ENCODE measurements around the gene NLGN3. TPM values are rescaled to one million over a fixed set of nuclear protein-coding genes. Genes with fewer than 3 reads are reported as not detected.
A peak's percentile ranks its signal among the peaks of the same experiment; 100 is the strongest.

The NLGN3 gene
- total RNA-seq, result under 1 TPM; 0.21 to 0.52 (median 0.43) TPM

DNA sequence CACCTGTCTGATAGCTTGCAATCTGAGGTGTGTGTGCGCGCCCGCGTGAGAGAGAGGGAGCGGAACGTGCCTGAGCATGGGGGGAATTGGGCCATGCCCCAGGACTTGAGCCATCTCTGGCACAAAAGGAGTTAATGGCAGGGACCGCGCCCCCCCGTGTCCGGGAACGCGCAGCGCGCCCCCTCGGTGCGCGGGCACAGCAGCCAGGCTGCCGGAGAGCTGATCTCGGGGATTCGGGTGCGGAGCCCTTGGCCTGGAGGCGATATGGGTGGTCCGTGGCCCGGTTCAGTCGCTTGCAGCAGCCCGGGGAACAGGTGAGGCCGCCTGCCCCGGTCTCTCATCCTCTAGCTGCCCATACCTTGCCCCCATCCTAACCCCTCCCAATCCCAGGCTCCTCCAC lies at the start of gene NLGN3:
Gene NLGN3 (plus strand): TSS at position 191 of the 400 bp plus-strand sequence. CDS start 2,909 bp downstream, outside the sequence.
- no peak within 1 kb of the TSS for H3K4me3 ChIP-seq (ENCODE audit: low read depth, poor library complexity, severe bottlenecking)
- TF ChIP-seq POLR2A (IDR thresholded peaks at IDR 0.05), result no peak
- TF ChIP-seq, protein P1, sequence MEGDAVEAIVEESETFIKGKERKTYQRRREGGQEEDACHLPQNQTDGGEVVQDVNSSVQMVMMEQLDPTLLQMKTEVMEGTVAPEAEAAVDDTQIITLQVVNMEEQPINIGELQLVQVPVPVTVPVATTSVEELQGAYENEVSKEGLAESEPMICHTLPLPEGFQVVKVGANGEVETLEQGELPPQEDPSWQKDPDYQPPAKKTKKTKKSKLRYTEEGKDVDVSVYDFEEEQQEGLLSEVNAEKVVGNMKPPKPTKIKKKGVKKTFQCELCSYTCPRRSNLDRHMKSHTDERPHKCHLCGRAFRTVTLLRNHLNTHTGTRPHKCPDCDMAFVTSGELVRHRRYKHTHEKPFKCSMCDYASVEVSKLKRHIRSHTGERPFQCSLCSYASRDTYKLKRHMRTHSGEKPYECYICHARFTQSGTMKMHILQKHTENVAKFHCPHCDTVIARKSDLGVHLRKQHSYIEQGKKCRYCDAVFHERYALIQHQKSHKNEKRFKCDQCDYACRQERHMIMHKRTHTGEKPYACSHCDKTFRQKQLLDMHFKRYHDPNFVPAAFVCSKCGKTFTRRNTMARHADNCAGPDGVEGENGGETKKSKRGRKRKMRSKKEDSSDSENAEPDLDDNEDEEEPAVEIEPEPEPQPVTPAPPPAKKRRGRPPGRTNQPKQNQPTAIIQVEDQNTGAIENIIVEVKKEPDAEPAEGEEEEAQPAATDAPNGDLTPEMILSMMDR (IDR thresholded peaks at IDR 0.05), result no peak
- 17 to 30% methylated on average over 1 to 28 of the region's 28 CpGs for WGBS, 2 donors
- intact Hi-C loops (cut with DNase I; ENCODE audit: low total_unique reads), result no loop called here
- DNase-seq (ENCODE audit: low spot score in 2 of 2), result no peak

DNA sequence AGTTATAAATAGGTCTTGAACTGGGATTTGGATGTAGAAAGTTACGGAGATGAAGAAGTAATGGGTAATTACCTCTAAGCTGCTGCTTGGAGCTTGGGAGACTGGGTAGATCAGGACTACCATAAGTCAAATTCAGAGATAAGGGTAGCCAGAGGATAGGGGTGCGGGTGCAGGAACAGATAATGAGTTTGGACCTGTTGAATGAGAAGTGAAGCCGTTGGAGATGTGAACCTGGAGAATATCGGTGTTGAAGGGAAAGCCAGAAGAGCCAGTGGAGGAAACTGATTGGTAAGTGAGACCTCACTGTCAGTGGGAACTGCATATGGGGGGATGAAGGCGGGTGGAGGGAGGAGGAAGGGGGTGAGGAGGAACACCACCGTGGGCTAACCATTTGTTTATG lies 49.6 kb upstream of the NLGN3 start:
- intact Hi-C loops (cut with DNase I; ENCODE audit: low total_unique reads), result no loop called here
- no peak for DNase-seq (ENCODE audit: low spot score in 2 of 2)
- 23 to 46% methylated on average over 6 of the region's 6 CpGs for WGBS, 2 donors
- no peak overlapping the region for H3K4me3 ChIP-seq (ENCODE audit: low read depth, poor library complexity, severe bottlenecking)
- no peak for TF ChIP-seq POLR2A (IDR thresholded peaks at IDR 0.05)
- TF ChIP-seq, protein P1 (IDR thresholded peaks at IDR 0.05), result no peak

DNA sequence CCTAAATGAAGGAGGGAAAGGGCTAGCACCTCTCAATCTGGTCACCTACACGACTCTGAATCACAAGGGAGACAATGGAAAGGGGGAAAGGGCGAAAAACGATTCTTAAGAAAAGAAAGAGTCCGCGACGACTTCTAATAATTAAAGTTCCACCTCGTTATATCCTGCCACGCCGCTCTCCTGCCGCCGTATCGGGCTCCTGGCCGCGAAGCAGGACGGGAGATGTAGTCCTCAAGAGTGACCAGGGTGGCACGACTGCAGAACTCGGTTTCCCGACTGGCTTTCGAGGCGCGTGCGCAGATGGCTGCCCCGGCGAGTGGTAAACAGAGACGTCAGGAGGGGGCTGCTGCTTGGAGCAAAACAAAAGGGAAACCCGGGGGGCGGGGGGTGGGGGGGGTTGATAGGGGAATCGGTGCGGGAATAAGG lies 49.1 kb upstream of the NLGN3 start, which contains the start of gene FOXO4:
Gene FOXO4 (plus strand): TSS at position 297 of the 426 bp plus-strand sequence. CDS start 678 bp downstream, outside the sequence.
- intact Hi-C loops (cut with DNase I; ENCODE audit: low total_unique reads), result no loop called here
- WGBS, 2 donors, result 0 to 12% methylated on average over 29 of the region's 29 CpGs
- TF ChIP-seq POLR2A (IDR thresholded peaks at IDR 0.05), result no peak
- TF ChIP-seq, protein P1 (IDR thresholded peaks at IDR 0.05), result no peak

DNA sequence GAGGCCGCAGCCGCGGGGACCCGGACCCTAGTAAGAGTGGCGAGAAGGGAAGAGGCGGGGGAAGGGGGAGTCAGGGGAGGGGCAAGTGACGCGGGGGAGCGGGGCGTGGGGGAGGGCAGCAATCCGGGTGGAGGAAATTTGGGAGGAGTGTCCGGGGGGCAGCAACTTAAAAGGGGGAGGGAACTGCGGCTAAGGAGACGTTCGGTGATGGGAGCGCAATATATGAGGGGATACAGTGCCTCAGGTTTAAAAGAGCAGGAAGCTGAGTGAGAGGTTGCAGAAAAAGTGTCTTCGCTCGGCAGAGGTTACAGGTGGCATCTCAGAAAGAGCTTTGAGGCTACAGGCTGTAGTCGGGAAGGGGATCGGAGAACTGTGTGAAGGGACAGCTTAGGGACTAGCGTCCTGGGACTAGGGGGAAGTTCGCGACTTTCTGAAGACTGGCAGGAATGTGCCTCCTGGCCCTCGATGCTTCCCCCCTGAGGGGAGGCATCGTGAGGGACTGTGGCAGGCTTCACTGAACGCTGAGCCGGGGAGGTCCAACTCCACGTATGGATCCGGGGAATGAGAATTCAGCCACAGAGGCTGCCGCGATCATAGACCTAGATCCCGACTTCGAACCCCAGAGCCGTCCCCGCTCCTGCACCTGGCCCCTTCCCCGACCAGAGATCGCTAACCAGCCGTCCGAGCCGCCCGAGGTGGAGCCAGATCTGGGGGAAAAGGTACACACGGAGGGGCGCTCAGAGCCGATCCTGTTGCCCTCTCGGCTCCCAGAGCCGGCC lies 48.5 kb upstream of the NLGN3 start:
- intact Hi-C loops (cut with DNase I; ENCODE audit: low total_unique reads), result no loop called here
- H3K4me3 ChIP-seq (ENCODE audit: low read depth, poor library complexity, severe bottlenecking), result peak overlapping the region; percentile 15
- TF ChIP-seq POLR2A (IDR thresholded peaks at IDR 0.05), result no peak
- TF ChIP-seq, protein P1 (IDR thresholded peaks at IDR 0.05), result no peak
- WGBS, 2 donors, result 2 to 23% methylated on average over 23 to 42 of the region's 46 CpGs
- no peak for DNase-seq (ENCODE audit: low spot score in 2 of 2)

More for the DNA sequence above, 49.1 kb upstream of the NLGN3 start, which contains the start of gene FOXO4:
- DNase-seq (ENCODE audit: low spot score in 2 of 2), result peak; percentile 87 to 97
- peak within 1 kb of the TSS; percentile 15 for H3K4me3 ChIP-seq (ENCODE audit: low read depth, poor library complexity, severe bottlenecking)

DNA sequence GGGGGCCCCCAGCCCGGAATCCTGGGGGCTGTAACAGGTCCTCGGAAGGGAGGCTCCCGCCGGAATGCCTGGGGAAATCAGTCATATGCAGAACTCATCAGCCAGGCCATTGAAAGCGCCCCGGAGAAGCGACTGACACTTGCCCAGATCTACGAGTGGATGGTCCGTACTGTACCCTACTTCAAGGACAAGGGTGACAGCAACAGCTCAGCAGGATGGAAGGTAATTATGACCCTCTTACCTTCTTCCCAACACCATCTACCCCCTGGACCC lies 47.9 kb upstream of the NLGN3 start:
- no peak for DNase-seq (ENCODE audit: low spot score in 2 of 2)
- intact Hi-C loops (cut with DNase I; ENCODE audit: low total_unique reads), result no loop called here

More for the DNA sequence above, 47.9 kb upstream of the NLGN3 start:
- 0 to 38% methylated on average over 9 of the region's 9 CpGs for WGBS, 2 donors
- TF ChIP-seq, protein P1 (IDR thresholded peaks at IDR 0.05), result no peak
- TF ChIP-seq POLR2A (IDR thresholded peaks at IDR 0.05), result no peak
- H3K4me3 ChIP-seq (ENCODE audit: low read depth, poor library complexity, severe bottlenecking), result peak overlapping the region; percentile 15

Measured in lower leg skin (tissue), 4 donors.